Naive B cell (primary cell): ENCODE results near the gene SLC16A1. TPM values are rescaled to one million over a fixed set of nuclear protein-coding genes. Genes with fewer than 3 reads are reported as not detected.
A peak's percentile ranks its signal among the peaks of the same experiment; 100 is the strongest.

Source experiments
- ATAC-seq, 2 donors: fragments of 150-1000 bp; cut with Tn5 transposase; 2 replicates each; pipeline ENCODE4 v1.10.0; 2021; ENCODE audit warnings: low read depth in 2 of 2, mild to moderate bottlenecking in 2 of 2, moderate library complexity in 2 of 2
- DNase-seq: peaks from one replicate; pipeline ENCODE4 v3.0.0; 2022
- H3K27ac Mint-ChIP-seq, 6 donors: one replicate each; pipeline ENCODE4 v1.8.0; 2020 to 2022; ENCODE audit warnings: mild to moderate bottlenecking in 6 of 6, mixed read lengths in 6 of 6, moderate library complexity in 5 of 6, inconsistent platforms in 2 of 6
- H3K27me3 Mint-ChIP-seq, 3 donors: one replicate each; pipeline ENCODE4 v1.8.0; 2021 to 2022; ENCODE audit warnings: mixed read lengths in 3 of 3, mild to moderate bottlenecking in 1 of 3
- H3K36me3 Mint-ChIP-seq, 2 donors: one replicate each; pipeline ENCODE4 v1.8.0; 2020 to 2022; ENCODE audit warnings: mixed read lengths in 2 of 2, inconsistent platforms in 1 of 2, mild to moderate bottlenecking in 1 of 2
- H3K4me1 Mint-ChIP-seq, 3 donors: one replicate each; pipeline ENCODE4 v1.8.0; 2020 to 2022; ENCODE audit warnings: mixed read lengths in 3 of 3, inconsistent platforms in 1 of 3, mild to moderate bottlenecking in 1 of 3, moderate library complexity in 1 of 3
- H3K4me3 Mint-ChIP-seq, 8 donors: one replicate each; pipeline ENCODE4 v1.8.0; 2020 to 2022; ENCODE audit warnings: mild to moderate bottlenecking in 8 of 8, mixed read lengths in 8 of 8, moderate library complexity in 8 of 8, inconsistent platforms in 2 of 8
- H3K9me3 Mint-ChIP-seq, 7 donors: one replicate each; pipeline ENCODE4 v1.8.0; 2020 to 2022; ENCODE audit warnings: mixed read lengths in 7 of 7, mild to moderate bottlenecking in 5 of 7, inconsistent platforms in 2 of 7, moderate library complexity in 1 of 7
- polyA plus RNA-seq, 6 donors: library from polyadenylated mRNA; unstranded; fragments of 300-500 nt; fragmentation: Illumina TruSeq; gene quantifications; one replicate each; pipeline ENCODE4 v1.2.3, GENCODE V29; 2021; ENCODE audit warnings: low read depth in 6 of 6

The SLC16A1 gene
- polyA plus RNA-seq, 6 donors from 2014 or later = 3.3 to 6.9 (median 5.4) TPM

- H3K9me3 Mint-ChIP-seq = peaks cover 0 to 2% (median 0%) of the 10 kb centered on the region in 7 donors
- H3K4me1 Mint-ChIP-seq = peaks cover 24 to 44% (median 39%) of the 10 kb centered on the region in 3 donors
- H3K4me3 Mint-ChIP-seq = peak overlapping the region; percentile 94 to 100 (median 99)
- H3K27ac Mint-ChIP-seq = peak overlapping the region; percentile 15 to 99 (median 98)
- peaks cover 0 to 9% of the 10 kb centered on the region in 2 donors for H3K36me3 Mint-ChIP-seq
- ATAC-seq = peak; percentile 24 to 44
- peak; percentile 49 for DNase-seq
- no peaks in the 10 kb centered on the region for H3K27me3 Mint-ChIP-seq
Observed at GRCh38 chr1:112957133-112957812, 1.3 kb upstream of the SLC16A1 start.

DNA sequence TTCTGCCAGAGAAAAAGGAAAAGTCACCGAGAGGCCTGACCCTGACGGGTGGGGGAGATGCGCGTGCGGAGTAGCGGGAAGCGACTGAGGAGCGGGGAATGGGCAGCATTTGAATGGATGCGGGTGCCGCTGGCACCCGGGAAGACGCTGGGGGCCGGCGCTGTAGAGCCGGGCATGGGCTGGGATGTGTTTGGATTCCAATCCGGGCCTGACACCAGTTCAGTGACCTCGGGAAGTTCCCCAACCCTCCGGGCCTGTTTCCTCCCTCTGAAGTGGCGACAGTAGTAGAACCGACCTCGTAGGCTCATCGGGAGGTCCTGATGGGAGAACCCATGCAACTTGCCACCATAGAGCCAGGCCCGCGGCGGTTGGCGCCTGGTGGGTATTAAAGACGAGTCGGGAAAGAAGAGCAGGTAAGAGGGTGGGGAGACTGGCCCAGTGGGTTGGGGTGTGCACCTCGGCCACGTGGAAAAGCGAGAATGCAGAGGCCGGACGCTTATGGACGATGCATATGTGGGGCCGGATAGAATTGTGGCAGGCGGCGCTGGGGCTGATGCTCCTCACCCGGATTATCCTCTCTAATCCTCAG, 642 bp upstream of the SLC16A1 start:
- no peak for DNase-seq
- H3K27me3 Mint-ChIP-seq = no peaks in the 10 kb centered on the region
- peak overlapping the region; percentile 98 to 99 (median 98) for H3K27ac Mint-ChIP-seq
- H3K36me3 Mint-ChIP-seq = peaks cover 0 to 7% of the 10 kb centered on the region in 2 donors
- peaks cover 24 to 44% (median 39%) of the 10 kb centered on the region in 3 donors for H3K4me1 Mint-ChIP-seq
- H3K9me3 Mint-ChIP-seq = peaks cover 0 to 2% (median 0%) of the 10 kb centered on the region in 7 donors
- peak overlapping the region; percentile 94 to 100 (median 99) for H3K4me3 Mint-ChIP-seq
- ATAC-seq = peak; percentile 16 to 18

DNA sequence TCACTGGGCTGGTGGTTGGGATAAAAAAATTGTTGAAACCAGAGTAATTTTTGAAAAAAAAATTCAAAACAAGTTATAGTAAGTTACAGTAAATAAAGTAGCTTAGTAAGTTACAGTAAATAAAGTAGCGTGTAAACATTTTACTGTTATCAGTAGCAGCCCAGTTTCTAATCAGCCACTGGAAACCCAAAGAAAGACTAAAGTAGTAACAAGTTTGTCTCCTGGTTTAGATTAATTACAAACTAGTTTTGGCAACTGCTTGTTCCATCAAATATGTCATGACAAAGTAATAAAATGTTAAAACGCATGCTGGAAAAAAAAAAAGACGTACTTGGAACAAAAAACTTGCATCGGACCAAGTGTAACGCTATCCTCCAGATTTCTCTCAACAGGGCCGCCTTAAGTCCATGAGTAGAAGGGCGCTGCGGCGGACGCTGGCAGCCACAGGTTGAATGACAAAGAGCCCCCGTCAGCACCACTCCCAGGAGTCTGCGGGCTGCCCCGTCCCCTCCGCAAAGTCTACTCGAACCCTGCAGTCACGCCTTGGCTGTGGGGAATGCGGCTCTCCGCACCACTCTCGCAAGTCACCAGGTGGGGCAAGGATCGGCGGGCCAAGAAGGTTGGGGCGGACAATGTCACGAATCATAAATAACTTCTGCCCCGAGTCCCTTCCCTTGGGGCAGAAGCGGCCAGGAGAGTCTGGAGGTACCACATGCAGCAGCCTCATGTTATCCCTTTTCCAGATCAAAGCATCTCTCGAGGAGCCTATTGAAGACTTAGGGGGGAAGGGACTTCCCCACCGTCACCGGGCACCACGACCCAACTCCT, 837 bp downstream of the SLC16A1 start:
- Mint-ChIP-seq H3K27ac (peak overlapping the region; percentile 53 to 99 (median 97)), H3K4me1 (peaks cover 19 to 35% (median 32%) of the 10 kb centered on the region in 3 donors), H3K4me3 (peak overlapping the region; percentile 94 to 100 (median 99)), H3K27me3 (no peaks in the 10 kb centered on the region), H3K36me3 (no peaks in the 10 kb centered on the region), H3K9me3 (no peaks in the 10 kb centered on the region)
- no peak for DNase-seq
- ATAC-seq = peak; percentile 9 to 27

DNA sequence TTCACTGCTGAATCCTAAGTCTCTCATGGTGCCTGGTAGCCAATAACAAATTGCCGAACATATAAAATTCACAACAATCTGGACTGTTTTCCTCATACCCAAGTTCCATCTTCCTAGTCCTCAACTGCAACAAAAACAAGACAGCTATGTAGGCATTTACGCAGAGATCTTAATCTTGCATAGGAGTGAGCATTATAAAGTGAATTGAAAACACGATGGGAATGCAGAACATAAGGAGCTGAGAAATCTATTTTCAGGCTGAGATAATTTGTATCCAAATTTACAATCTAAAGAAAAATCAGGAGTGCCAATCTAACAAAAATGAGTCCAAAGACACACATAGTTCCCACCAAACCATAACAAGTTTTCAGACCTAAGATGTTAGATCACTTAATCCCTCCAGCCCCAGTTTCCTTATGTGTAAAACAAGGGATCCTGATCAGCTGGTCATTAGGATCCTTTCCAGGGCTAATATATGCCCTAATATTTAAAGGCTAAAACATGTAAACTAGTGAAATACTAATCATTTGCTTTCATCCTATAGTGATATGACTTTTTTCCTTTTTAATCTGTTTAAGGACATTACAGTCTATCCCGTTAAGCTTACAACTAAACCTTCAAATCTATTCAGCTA, 1.9 kb downstream of the SLC16A1 start:
- DNase-seq (no peak), ATAC-seq (no peak)
- H3K27me3 Mint-ChIP-seq = no peaks in the 10 kb centered on the region
- peak overlapping the region in 1 of 6 donors; percentile 22 for H3K27ac Mint-ChIP-seq
- H3K9me3 Mint-ChIP-seq = no peaks in the 10 kb centered on the region
- H3K4me1 Mint-ChIP-seq = peaks cover 13 to 29% (median 29%) of the 10 kb centered on the region in 3 donors
- H3K4me3 Mint-ChIP-seq = peak overlapping the region in 4 of 8 donors; percentile 25 to 99 (median 99)
- H3K36me3 Mint-ChIP-seq = no peaks in the 10 kb centered on the region

GRCh38 chr1:112950426-112950825, 5.6 kb downstream of the SLC16A1 start:
- peaks cover 0 to 5% (median 5%) of the 10 kb centered on the region in 3 donors for H3K4me1 Mint-ChIP-seq
- H3K27me3 Mint-ChIP-seq = no peaks in the 10 kb centered on the region
- no peak for DNase-seq
- no peak overlapping the region for H3K4me3 Mint-ChIP-seq
- H3K9me3 Mint-ChIP-seq = no peaks in the 10 kb centered on the region
- no peaks in the 10 kb centered on the region for H3K36me3 Mint-ChIP-seq
- H3K27ac Mint-ChIP-seq = no peak overlapping the region
- ATAC-seq = no peak

- Mint-ChIP-seq H3K4me3 (no peak overlapping the region), H3K27me3 (no peaks in the 10 kb centered on the region), H3K36me3 (no peaks in the 10 kb centered on the region), H3K9me3 (no peaks in the 10 kb centered on the region), H3K27ac (no peak overlapping the region), H3K4me1 (no peaks in the 10 kb centered on the region)
- DNase-seq (no peak), ATAC-seq (no peak)
Observed at GRCh38 chr1:112946683-112947082, 9.3 kb downstream of the SLC16A1 start.

DNA sequence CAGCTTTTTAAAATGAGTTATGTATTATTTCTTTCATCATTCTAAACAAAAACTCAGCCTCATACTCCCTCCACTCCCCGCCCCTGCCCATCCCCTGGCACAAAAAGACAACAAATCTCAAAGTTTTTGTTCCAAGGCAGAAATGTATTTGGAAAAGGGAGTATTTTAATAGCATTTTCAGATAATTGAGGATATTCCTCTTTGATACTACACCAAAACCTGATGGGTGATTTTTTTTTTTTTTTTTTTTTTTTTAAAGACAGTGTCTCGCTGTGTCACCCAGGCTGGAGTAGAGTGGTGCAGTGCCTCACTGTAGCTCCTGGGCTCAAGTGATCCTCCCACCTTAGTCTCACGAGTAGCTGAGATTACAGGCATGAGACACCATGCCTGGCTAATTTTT, 16.2 kb downstream of the SLC16A1 start:
- ATAC-seq (no peak), DNase-seq (no peak)
- Mint-ChIP-seq H3K27me3 (no peaks in the 10 kb centered on the region), H3K4me3 (no peak overlapping the region), H3K36me3 (no peaks in the 10 kb centered on the region), H3K27ac (no peak overlapping the region), H3K9me3 (no peaks in the 10 kb centered on the region), H3K4me1 (no peaks in the 10 kb centered on the region)

- no peak overlapping the region for H3K4me3 Mint-ChIP-seq
- ATAC-seq = no peak
Observed at GRCh38 chr1:112938210-112938609, 17.8 kb downstream of the SLC16A1 start.

DNA sequence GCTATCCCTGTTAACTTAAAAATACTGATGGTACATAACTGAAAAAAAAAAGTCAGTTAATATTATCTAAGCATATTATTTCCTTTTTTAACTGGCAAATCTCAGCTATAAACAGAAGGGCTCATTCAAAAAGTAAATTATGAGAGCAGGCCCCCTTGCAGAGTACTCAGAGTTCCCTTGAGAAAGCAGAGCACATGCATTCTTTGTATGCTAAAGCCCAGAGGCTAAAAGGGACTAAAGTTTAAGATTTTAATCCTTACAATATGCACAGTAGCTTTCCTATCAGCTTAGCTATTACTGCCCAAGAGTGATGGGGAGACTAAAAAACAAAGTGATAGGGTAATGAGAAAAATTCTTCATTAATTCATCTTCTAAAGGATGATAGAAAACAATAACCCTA, 18.5 kb downstream of the SLC16A1 start:
- Mint-ChIP-seq H3K27ac (peak overlapping the region in 1 of 6 donors; percentile 9), H3K4me3 (no peak overlapping the region), H3K4me1 (peaks cover 0 to 4% (median 2%) of the 10 kb centered on the region in 3 donors), H3K36me3 (no peaks in the 10 kb centered on the region), H3K27me3 (no peaks in the 10 kb centered on the region), H3K9me3 (no peaks in the 10 kb centered on the region)
- DNase-seq = no peak
- no peak for ATAC-seq

More at GRCh38 chr1:112938210-112938609, 17.8 kb downstream of the SLC16A1 start:
- H3K27ac Mint-ChIP-seq = peak overlapping the region in 1 of 6 donors; percentile 12
- H3K27me3 Mint-ChIP-seq = no peaks in the 10 kb centered on the region
- DNase-seq = no peak
- H3K36me3 Mint-ChIP-seq = no peaks in the 10 kb centered on the region
- no peaks in the 10 kb centered on the region for H3K9me3 Mint-ChIP-seq
- H3K4me1 Mint-ChIP-seq = peaks cover 0 to 4% (median 2%) of the 10 kb centered on the region in 3 donors

GRCh38 chr1:112937070-112937469, 18.9 kb downstream of the SLC16A1 start:
- no peak overlapping the region for H3K27ac Mint-ChIP-seq
- no peak overlapping the region for H3K4me3 Mint-ChIP-seq
- ATAC-seq (no peak), DNase-seq (no peak)
- no peaks in the 10 kb centered on the region for H3K36me3 Mint-ChIP-seq
- peaks cover 0 to 4% (median 2%) of the 10 kb centered on the region in 3 donors for H3K4me1 Mint-ChIP-seq
- no peaks in the 10 kb centered on the region for H3K9me3 Mint-ChIP-seq
- H3K27me3 Mint-ChIP-seq = no peaks in the 10 kb centered on the region

GRCh38 chr1:112935461-112936111, 20.4 kb downstream of the SLC16A1 start:
- Mint-ChIP-seq H3K4me3 (no peak overlapping the region), H3K9me3 (no peaks in the 10 kb centered on the region), H3K27me3 (no peaks in the 10 kb centered on the region), H3K36me3 (no peaks in the 10 kb centered on the region), H3K4me1 (peaks cover 0 to 4% (median 2%) of the 10 kb centered on the region in 3 donors), H3K27ac (peak overlapping the region in 1 of 6 donors; percentile 62)
- no peak for ATAC-seq
- DNase-seq = no peak

GRCh38 chr1:112934577-112934976, 21.4 kb downstream of the SLC16A1 start:
- H3K27ac Mint-ChIP-seq = peak overlapping the region in 4 of 6 donors; percentile 13 to 86 (median 66)
- DNase-seq = no peak

More at GRCh38 chr1:112934577-112934976, 21.4 kb downstream of the SLC16A1 start:
- ATAC-seq = no peak
- H3K36me3 Mint-ChIP-seq = no peaks in the 10 kb centered on the region
- H3K9me3 Mint-ChIP-seq = no peaks in the 10 kb centered on the region
- no peaks in the 10 kb centered on the region for H3K27me3 Mint-ChIP-seq
- H3K4me1 Mint-ChIP-seq = peaks cover 0 to 4% (median 2%) of the 10 kb centered on the region in 3 donors
- H3K4me3 Mint-ChIP-seq = no peak overlapping the region
